T-helper 1 cell (primary cell): ENCODE measurements around the gene SND1.

Experiments used
- DNase-seq, 5 donors: peaks; one replicate each; pipeline ENCODE4 v3.0.0-alpha.2; 2012 to 2020

Gene SND1

DNA sequence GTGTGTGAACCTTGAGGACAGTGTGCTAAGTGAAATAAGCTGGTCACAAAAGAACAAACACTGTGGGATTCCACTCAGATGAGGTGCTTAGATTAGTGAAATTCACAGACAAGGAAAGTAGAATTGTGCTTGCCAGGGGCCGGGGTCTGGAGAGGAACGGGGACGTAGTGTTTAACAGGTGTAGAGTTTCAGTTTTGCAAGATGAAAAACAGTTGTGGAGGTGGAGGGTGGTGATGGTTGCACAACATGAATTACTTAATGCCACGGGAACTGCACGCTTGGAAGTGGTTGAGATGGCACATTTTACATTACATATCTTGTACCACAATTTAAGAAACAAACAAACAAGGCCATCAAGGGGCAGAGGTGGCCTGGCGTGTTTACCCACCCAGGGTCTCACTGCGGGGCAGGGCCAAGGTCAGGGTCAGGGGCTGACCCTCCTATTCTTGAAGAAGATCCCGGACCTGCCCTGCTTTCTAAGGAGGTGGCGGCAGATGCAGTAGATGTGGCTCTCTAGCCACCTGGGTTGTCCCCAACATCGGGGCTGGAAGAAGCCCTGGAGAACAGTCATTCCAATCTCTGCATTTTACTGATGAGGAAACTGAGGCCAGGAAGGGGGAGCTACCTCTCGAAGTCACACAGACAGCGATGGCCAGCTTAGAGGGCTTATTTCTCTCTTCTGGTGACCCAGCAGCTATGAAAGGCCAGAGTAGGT, 470.7 kb downstream of the SND1 start:
- DNase-seq = no peak

GRCh38 chr7:128123291-128124037, 471.5 kb downstream of the SND1 start:
- DNase-seq = no peak

GRCh38 chr7:128124786-128125185, 472.8 kb downstream of the SND1 start:
- no peak for DNase-seq

DNA sequence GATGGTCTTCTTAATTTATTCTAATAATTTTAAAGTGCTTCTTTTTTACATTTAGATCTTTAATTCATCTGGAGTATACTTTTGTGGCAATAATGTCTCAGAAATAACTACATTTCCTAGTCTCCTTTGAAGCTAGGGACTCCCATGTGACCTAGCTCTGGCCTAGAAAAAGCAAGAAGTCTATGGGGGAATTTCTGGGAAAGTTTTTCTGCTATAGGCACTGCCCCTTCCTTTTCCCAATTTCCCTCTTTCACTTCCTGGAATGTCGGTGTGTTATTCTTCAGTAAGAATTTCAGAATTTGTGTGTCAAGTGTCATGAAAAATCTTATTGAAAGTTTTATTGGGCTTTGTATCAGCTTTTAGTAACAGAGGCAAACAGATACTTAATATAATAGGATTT, 473.8 kb downstream of the SND1 start:
- DNase-seq = no peak

GRCh38 chr7:128128401-128128800, 476.4 kb downstream of the SND1 start:
- DNase-seq = no peak

GRCh38 chr7:128129224-128129864, 477.4 kb downstream of the SND1 start:
- DNase-seq = no peak

- no peak for DNase-seq
These were observed 479.1 kb downstream of the SND1 start for GRCh38 chr7:128131115-128131514.

GRCh38 chr7:128131731-128132130, 479.7 kb downstream of the SND1 start:
- no peak for DNase-seq

- no peak for DNase-seq
These were observed 480.6 kb downstream of the SND1 start for GRCh38 chr7:128132426-128133069.

DNA sequence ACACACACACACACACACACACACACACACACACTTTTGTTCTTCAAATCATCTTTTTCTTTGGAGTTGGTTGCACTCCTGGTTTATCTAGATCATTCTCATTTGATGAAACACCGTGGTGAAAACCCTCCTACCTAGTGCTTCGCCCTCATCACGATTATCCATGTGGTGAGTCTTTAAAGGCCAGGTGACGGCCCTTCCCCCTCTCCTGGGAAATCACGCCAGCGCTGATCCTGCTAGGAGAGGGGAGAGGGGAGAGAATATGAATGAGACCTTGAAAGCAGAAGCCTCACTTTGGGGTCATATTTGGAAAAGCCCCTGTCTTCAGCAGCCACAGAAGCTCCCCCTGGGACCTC, 483.1 kb downstream of the SND1 start:
- no peak for DNase-seq

DNA sequence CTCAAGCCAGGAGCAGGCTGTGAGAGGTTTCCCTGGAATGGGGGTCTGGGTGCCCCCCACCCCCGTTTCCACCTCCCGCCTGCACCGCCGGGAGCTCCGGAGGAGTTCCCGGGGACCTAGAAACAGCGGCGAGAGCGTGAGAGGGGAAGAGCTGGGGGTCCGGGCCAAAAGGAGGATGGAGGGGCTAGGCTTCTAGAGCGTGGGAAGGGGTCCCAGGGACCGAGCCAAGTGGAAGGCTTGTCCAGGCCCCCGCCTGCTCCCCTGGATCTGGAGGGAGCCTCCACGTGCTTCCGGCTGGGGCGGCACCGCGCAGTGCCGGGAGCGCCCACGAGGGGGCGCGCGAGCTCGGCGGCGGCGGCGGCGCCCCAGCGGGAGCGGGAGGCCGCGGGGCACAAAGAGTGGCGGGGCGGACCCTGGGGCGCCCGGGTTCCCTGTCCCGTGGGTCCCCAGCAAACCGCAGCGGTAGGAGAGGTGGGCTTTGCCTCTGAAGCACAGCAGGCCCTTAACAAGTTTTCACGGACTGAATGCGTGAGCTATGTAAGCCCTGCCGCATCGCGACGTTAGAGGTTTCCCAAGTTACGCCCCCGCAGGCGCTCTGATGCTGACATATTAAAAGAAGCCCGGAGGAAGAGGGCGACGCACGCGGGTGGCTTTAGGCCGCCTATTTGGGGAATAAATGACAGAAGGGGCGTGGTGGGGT, 483.7 kb downstream of the SND1 start:
- DNase-seq = peak in 4 of 5 donors; percentile 23 to 54 (median 31)

DNA sequence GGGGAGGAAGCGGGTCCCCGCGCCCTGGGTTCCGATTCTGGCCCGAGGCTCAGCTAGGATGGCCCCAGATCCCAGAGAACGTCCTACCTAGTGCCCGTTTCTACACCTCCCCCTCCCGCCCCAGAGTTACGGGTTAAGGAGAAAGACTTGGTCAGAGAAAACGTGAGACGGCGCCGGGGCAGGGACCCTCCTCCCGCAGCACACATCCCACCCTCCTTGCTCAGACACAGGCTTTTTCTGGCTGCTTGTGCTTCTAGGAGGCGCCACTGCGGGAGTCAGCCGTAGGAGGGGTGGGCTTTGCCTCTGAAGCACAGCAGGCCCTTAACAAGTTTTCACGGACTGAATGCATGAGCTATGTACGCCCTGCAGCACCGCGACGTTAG, 484.2 kb downstream of the SND1 start:
- DNase-seq = no peak

- no peak for DNase-seq
These were observed 485.2 kb downstream of the SND1 start for GRCh38 chr7:128137181-128137580.

DNA sequence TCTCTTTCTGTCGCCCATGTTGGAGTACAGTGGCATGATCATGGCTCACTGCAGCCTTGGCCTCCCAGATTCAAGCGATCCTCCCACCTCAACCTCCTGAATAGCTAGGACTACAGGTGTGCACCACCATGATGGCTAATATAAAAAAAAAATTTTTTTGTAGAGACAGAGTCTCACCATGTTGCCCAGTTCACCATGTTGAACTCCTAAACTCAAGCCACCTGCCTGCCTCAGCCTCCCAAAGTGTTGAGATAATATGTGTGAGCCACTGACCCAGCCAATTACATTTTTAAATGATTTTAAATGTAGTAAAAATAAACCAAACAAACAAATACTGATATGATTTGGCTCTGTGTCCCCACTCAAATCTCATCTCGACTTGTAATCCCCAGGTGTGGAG, 487.4 kb downstream of the SND1 start:
- DNase-seq = no peak

DNA sequence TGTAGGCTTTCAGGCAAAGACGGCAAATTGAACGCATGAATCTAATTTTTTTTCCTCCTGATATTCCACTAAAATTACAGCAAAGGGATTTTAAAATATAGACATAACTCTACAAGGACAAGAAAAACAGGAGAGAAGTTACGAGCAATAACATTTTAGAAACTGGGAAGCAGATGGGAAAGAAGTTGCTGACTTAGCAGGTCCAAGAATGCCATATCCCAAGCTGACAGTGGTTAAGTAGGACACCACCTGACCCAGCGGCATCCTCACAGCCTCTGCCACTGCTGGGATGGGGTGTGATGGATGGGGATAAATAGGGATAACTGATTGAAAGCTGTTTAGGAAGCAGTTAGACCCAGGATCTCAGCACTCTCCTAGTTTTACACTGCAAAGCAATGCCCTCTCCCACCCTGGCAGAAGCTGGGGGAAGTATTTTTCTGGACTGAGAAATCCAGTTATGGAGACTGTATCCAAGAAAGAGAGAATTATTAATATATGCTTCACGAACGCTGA, 489.7 kb downstream of the SND1 start:
- no peak for DNase-seq
